H9 (cell line): ENCODE data around the gene ELOVL2. TPM values are rescaled to one million over a fixed set of nuclear protein-coding genes. Genes with fewer than 3 reads are reported as not detected.

Experiments used
- DNase-seq: peaks from one replicate; pipeline ENCODE4 v3.0.0-alpha.2; 2017
- H2AFZ ChIP-seq: one replicate; pipeline ENCODE4 v1.6.1; 2013; ENCODE audit warnings: mild to moderate bottlenecking, low read length, control low read depth, moderate library complexity
- H2AK5ac ChIP-seq: 2 replicates; pipeline ENCODE4 v1.6.1; 2013; ENCODE audit warnings: low read length, control low read depth, mixed read lengths; ENCODE audit not compliant: insufficient read length
- H2BK120ac ChIP-seq: one replicate; pipeline ENCODE4 v1.6.1; 2013; ENCODE audit warnings: low read depth, mild to moderate bottlenecking, low read length, control low read depth, inconsistent platforms; ENCODE audit not compliant: poor library complexity, severe bottlenecking
- H2BK12ac ChIP-seq: 2 replicates; pipeline ENCODE4 v1.6.1; 2013; ENCODE audit warnings: low read length, control low read depth, mixed read lengths, low read depth; ENCODE audit not compliant: insufficient read length
- H2BK15ac ChIP-seq: 2 replicates; pipeline ENCODE4 v1.6.1; 2013; ENCODE audit warnings: low read depth, low read length, control low read depth
- H2BK20ac ChIP-seq: one replicate; pipeline ENCODE4 v1.6.1; 2013; ENCODE audit warnings: low read depth, mild to moderate bottlenecking, low read length, control low read depth, inconsistent platforms; ENCODE audit not compliant: poor library complexity, severe bottlenecking
- H2BK5ac ChIP-seq: 2 replicates; pipeline ENCODE4 v1.6.1; 2013; ENCODE audit warnings: low read length, control low read depth, mixed read lengths; ENCODE audit not compliant: insufficient read length
- H3K14ac ChIP-seq: 2 replicates; pipeline ENCODE4 v1.6.1; 2013; ENCODE audit warnings: low read length, control low read depth; ENCODE audit not compliant: insufficient read depth
- H3K18ac ChIP-seq: 2 replicates; pipeline ENCODE4 v1.6.1; 2013; ENCODE audit warnings: low read depth, mild to moderate bottlenecking, mixed read lengths, low read length, control low read depth; ENCODE audit not compliant: insufficient read length
- H3K23ac ChIP-seq: 2 replicates; pipeline ENCODE4 v1.6.1; 2013; ENCODE audit warnings: low read length, control low read depth, mixed read lengths, low read depth; ENCODE audit not compliant: insufficient read length
- H3K23me2 ChIP-seq: 2 replicates; pipeline ENCODE4 v1.6.1; 2013; ENCODE audit warnings: low read depth, mild to moderate bottlenecking, mixed read lengths, low read length, control low read depth; ENCODE audit not compliant: insufficient read length, poor library complexity, severe bottlenecking
- H3K27ac ChIP-seq: 2 replicates; pipeline ENCODE4 v1.5.1; 2013; ENCODE audit warnings: low read length, control low read depth, mixed read lengths, low read depth; ENCODE audit not compliant: insufficient read length
- H3K27me3 ChIP-seq: 2 replicates; pipeline ENCODE4 v1.6.1; 2013; ENCODE audit warnings: low read length, control low read depth, inconsistent platforms; ENCODE audit not compliant: insufficient read depth
- H3K4ac ChIP-seq: 2 replicates; pipeline ENCODE4 v1.6.1; 2013; ENCODE audit warnings: low read depth, mild to moderate bottlenecking, control low read depth, inconsistent platforms, low read length, moderate library complexity
- H3K4me1 ChIP-seq: 2 replicates; pipeline ENCODE4 v1.6.1; 2013; ENCODE audit warnings: low read length, control low read depth, inconsistent platforms; ENCODE audit not compliant: insufficient read depth
- H3K4me2 ChIP-seq: 2 replicates; pipeline ENCODE4 v1.6.1; 2013; ENCODE audit warnings: low read length, control low read depth, mixed read lengths; ENCODE audit not compliant: insufficient read length, insufficient read depth
- H3K56ac ChIP-seq: 2 replicates; pipeline ENCODE4 v1.6.1; 2013; ENCODE audit warnings: low read depth, mild to moderate bottlenecking, mixed read lengths, low read length, control low read depth; ENCODE audit not compliant: insufficient read length
- H3K79me1 ChIP-seq: 2 replicates; pipeline ENCODE4 v1.6.1; 2013; ENCODE audit warnings: low read depth, mild to moderate bottlenecking, moderate library complexity, low read length, control low read depth, inconsistent platforms; ENCODE audit not compliant: insufficient read depth, poor library complexity, severe bottlenecking
- H3K79me2 ChIP-seq: 2 replicates; pipeline ENCODE4 v1.6.1; 2013; ENCODE audit warnings: low read length, control low read depth, inconsistent platforms; ENCODE audit not compliant: insufficient read depth
- H3K9ac ChIP-seq: 2 replicates; pipeline ENCODE4 v1.6.1; 2013; ENCODE audit warnings: low read length, control low read depth, mixed read lengths; ENCODE audit not compliant: insufficient read length; ENCODE audit errors: extremely low read depth
- H3K9me3 ChIP-seq: one replicate; pipeline ENCODE4 v1.6.1; 2013; ENCODE audit warnings: low read depth, low read length, inconsistent platforms; ENCODE audit not compliant: control insufficient read depth
- H3T11ph ChIP-seq: one replicate; pipeline ENCODE4 v1.6.1; 2013; ENCODE audit warnings: mild to moderate bottlenecking, low read length, control low read depth, inconsistent platforms
- H4K20me1 ChIP-seq: one replicate; pipeline ENCODE4 v1.6.1; 2013; ENCODE audit not compliant: control insufficient read depth, insufficient read length, insufficient read depth
- H4K5ac ChIP-seq: 2 replicates; pipeline ENCODE4 v1.6.1; 2013; ENCODE audit warnings: low read depth, mild to moderate bottlenecking, mixed read lengths, low read length, control low read depth; ENCODE audit not compliant: insufficient read length
- H4K8ac ChIP-seq: replicated peaks from 2 replicates; pipeline ENCODE4 v1.6.1; 2013; ENCODE audit warnings: low read length, control low read depth, mixed read lengths, low read depth; ENCODE audit not compliant: insufficient read length
- H4K91ac ChIP-seq: 2 replicates; pipeline ENCODE4 v1.6.1; 2013; ENCODE audit warnings: low read depth, mild to moderate bottlenecking, moderate library complexity, mixed read lengths, low read length, control low read depth; ENCODE audit not compliant: insufficient read length
- H3K27ac Mint-ChIP-seq, 3 experiments: 2 replicates in 2 of 3; 3 replicates in 1 of 3; pipeline ENCODE4 v1.8.0; 2020 to 2021; ENCODE audit warnings: mixed read lengths in 3 of 3, mild to moderate bottlenecking in 1 of 3, moderate library complexity in 1 of 3
- H3K27me3 Mint-ChIP-seq: 2 replicates; pipeline ENCODE4 v1.8.0; 2021; ENCODE audit warnings: low read depth, mild to moderate bottlenecking, moderate library complexity, mixed read lengths
- H3K36me3 Mint-ChIP-seq, 3 experiments: 2 replicates in 2 of 3; 3 replicates in 1 of 3; pipeline ENCODE4 v1.8.0; 2020 to 2021; ENCODE audit warnings: low read depth in 3 of 3, mixed read lengths in 3 of 3; ENCODE audit not compliant: insufficient read depth in 1 of 3
- H3K4me1 Mint-ChIP-seq, 2 experiments: 2 replicates each; pipeline ENCODE4 v1.8.0; 2020; ENCODE audit warnings: mixed read lengths in 2 of 2
- H3K4me3 Mint-ChIP-seq, 2 experiments: 2 replicates in 1 of 2; 3 replicates in 1 of 2; pipeline ENCODE4 v1.8.0; 2020 to 2021; ENCODE audit warnings: mild to moderate bottlenecking in 2 of 2, mixed read lengths in 2 of 2, moderate library complexity in 1 of 2
- H3K9me3 Mint-ChIP-seq, 2 experiments: 2 replicates in 1 of 2; 3 replicates in 1 of 2; pipeline ENCODE4 v1.8.0; 2020; ENCODE audit warnings: mild to moderate bottlenecking in 2 of 2, mixed read lengths in 2 of 2, moderate library complexity in 1 of 2
- CTCF ChIP-seq: fragments of 200-600 bp; sonication (generic); conservative IDR thresholded peaks from 3 replicates; pipeline ENCODE4 v1.8.0; 2021; ENCODE audit warnings: antibody characterized with exemption, mild to moderate bottlenecking
- WGBS: extraction: QIAGEN DNeasy Blood & Tissue Kit; methylation state at CpG from one replicate; pipeline ENCODE4 v1.1.7; 2013; ENCODE audit warnings: missing lambda C conversion rate, low lambda C conversion rate, mixed read lengths; ENCODE audit not compliant: insufficient read length; ENCODE audit errors: extremely low coverage; 5-methylcytosine and 5-hydroxymethylcytosine counted together
- total RNA-seq: library from RNA; stranded (reverse); gene quantifications from 2 replicates; pipeline ENCODE4 v1.2.1, GENCODE V29; 2021

ELOVL2 gene
- total RNA-seq, 1 experiment from 2014 or later = 0.57 TPM

GRCh38 chr6:11009353-11009752, 34.8 kb downstream of the ELOVL2 start:
- no peaks in the 10 kb centered on the region for H3K9me3 Mint-ChIP-seq
- no peak overlapping the region for H3K4ac ChIP-seq
- no peak overlapping the region for H2BK5ac ChIP-seq
- no peak overlapping the region for H4K5ac ChIP-seq
- H2AK5ac ChIP-seq = no peak overlapping the region
- H3K18ac ChIP-seq = no peak overlapping the region
- no peak overlapping the region for H2AFZ ChIP-seq
- H2BK120ac ChIP-seq = no peak overlapping the region
- no peak overlapping the region for H3K14ac ChIP-seq
- H3K9me3 ChIP-seq = no peaks in the 10 kb centered on the region
- H3K4me1 ChIP-seq = no peaks in the 10 kb centered on the region; the same call in 1 of the 2 replicates
- no peak overlapping the region for H3K4me3 Mint-ChIP-seq
- H3K4me1 Mint-ChIP-seq = peaks cover 15 to 18% of the 10 kb centered on the region in 2 experiments
- no peaks in the 10 kb centered on the region for H3K23me2 ChIP-seq
- H4K8ac ChIP-seq = no peak overlapping the region
- no peak overlapping the region for H3T11ph ChIP-seq
- no CpG with 5 or more reads among the region's 6 CpGs for WGBS
- no peak overlapping the region for H3K23ac ChIP-seq
- H4K20me1 ChIP-seq = no peaks in the 10 kb centered on the region
- H3K27ac Mint-ChIP-seq = no peak overlapping the region
- no peaks in the 10 kb centered on the region for H3K36me3 Mint-ChIP-seq
- TF ChIP-seq CTCF = no peak
- H2BK20ac ChIP-seq = no peak overlapping the region
- H3K27me3 ChIP-seq = no peaks in the 10 kb centered on the region
- H3K79me1 ChIP-seq = no peaks in the 10 kb centered on the region
- no peak overlapping the region for H4K91ac ChIP-seq
- H3K4me2 ChIP-seq = no peak overlapping the region
- no peaks in the 10 kb centered on the region; the same call in none of the 2 replicates for H3K27me3 Mint-ChIP-seq
- no peak for DNase-seq
- H3K79me2 ChIP-seq = no peaks in the 10 kb centered on the region
- no peak overlapping the region for H3K27ac ChIP-seq
- no peak overlapping the region for H3K56ac ChIP-seq
- no peak overlapping the region for H2BK12ac ChIP-seq
- H3K9ac ChIP-seq = no peak overlapping the region
- H2BK15ac ChIP-seq = no peak overlapping the region
